ENCODE measurements around the gene KDM7A. TPM values are rescaled to one million over a fixed set of nuclear protein-coding genes. Genes with fewer than 3 reads are reported as not detected.

Gene KDM7A
- polyA plus RNA-seq, 1 donor from 2014 or later, result 8.2 TPM

DNA sequence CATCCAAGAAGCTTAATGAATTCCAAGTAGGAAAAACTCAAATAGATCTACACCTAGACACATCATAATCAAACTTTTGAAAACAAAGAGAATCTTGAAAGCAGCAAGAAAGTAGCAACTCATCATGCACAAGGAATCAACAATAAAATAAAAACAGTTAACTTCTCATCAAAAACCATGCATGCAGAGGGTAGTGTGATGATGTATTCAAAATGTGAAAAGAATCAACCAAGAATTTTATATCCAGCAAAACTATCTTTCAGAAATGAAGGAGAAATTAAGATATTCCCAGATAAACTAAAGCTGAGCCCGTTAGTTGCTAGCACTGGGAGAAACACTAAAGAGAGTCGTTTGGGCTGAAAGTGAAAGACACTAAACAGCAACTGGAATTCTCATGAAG lies 109.7 kb downstream of the KDM7A start:
- no peaks in the 10 kb centered on the region for H4K20me1 ChIP-seq (ENCODE audit: insufficient read depth)
- H2AFZ ChIP-seq (ENCODE audit: low read depth, low read length), result no peak overlapping the region
- H3K4me2 ChIP-seq (ENCODE audit: low read length), result no peak overlapping the region
- no peak overlapping the region for H3K27ac ChIP-seq (ENCODE audit: low read length)
- H3K79me2 ChIP-seq (replicated peaks; ENCODE audit: insufficient read depth, low read length), result no peaks in the 10 kb centered on the region
- no peaks in the 10 kb centered on the region for H3K36me3 ChIP-seq (ENCODE audit: insufficient read depth, low read length)
- no peaks in the 10 kb centered on the region for H3K9me2 ChIP-seq (ENCODE audit: insufficient read depth, low read length)
- no peak overlapping the region for H3K9ac ChIP-seq (ENCODE audit: low read length)
- H3K9me3 ChIP-seq (ENCODE audit: low read length), result peaks cover 4% of the 10 kb centered on the region
- no peaks in the 10 kb centered on the region for H3F3A ChIP-seq (ENCODE audit: insufficient read depth, low read length, poor library complexity, severe bottlenecking)
- no peak for TF ChIP-seq TAF1 (IDR thresholded peaks at IDR 0.05; ENCODE audit: low read depth)
- no peak for TF ChIP-seq EZH2 (IDR thresholded peaks at IDR 0.05; ENCODE audit: borderline replicate concordance, insufficient read depth, low read length, poor library complexity, severe bottlenecking)
- peaks cover 19% of the 10 kb centered on the region for H3K27me3 ChIP-seq (ENCODE audit: insufficient read depth, low read depth, low read length)
- no peak overlapping the region for H3K4me3 ChIP-seq (ENCODE audit: low read length)

DNA sequence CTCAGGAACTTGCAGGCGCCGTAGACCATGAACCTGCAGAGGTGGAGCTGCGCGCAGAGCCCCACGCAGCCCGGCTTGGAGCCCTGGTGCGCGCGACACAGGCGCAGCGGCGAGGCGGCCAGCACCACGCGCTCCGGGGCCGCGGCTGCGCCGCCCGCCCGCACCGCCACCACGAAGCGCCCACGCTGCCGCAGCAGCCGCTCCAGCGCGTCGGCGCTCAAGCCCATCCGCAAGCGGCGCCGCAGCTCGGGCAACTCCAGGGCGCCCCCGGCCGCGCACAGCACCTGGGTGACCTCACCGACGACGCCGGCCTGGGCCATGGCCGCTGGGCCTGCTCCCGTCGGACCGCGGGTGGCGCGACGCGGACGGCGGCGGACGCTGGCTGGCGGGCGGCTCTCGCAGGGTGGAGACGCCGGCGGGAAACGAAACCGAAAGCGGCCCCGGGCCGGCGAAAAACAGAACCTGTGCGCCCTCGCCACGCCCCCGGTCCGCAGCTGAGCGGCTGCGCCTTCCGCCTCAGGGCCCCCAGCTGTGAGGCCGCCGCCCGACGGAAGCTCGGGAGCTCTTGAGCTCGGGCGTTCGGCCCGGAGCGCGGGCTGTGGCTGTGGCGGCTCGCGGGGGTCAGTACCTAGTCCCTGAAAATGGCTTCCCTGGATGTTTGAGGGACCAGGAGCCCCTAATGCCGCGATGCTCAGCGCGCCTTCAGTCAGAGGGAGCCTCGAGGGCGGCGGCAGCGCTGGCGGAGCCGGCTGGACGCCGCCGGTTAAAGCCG lies 114.1 kb downstream of the KDM7A start, which contains the start of gene PARP12:
PARP12 (minus strand) TSS at position 424 of the 772 bp plus-strand sequence; CDS start at position 320, 104 bp downstream.
- Histone ChIP-seq H3K9me3 (ENCODE audit: low read length) (peaks cover 4% of the 10 kb centered on the region), H3K36me3 (ENCODE audit: insufficient read depth, low read length) (no peaks in the 10 kb centered on the region), H3K27ac (ENCODE audit: low read length) (no peak within 1 kb of the TSS), H4K20me1 (ENCODE audit: insufficient read depth) (no peaks in the 10 kb centered on the region), H3F3A (ENCODE audit: insufficient read depth, low read length, poor library complexity, severe bottlenecking) (no peaks in the 10 kb centered on the region), H3K9me2 (ENCODE audit: insufficient read depth, low read length) (no peaks in the 10 kb centered on the region), H3K79me2 (replicated peaks; ENCODE audit: insufficient read depth, low read length) (no peaks in the 10 kb centered on the region), H2AFZ (ENCODE audit: low read depth, low read length) (no peak within 1 kb of the TSS), H3K4me3 (ENCODE audit: low read length) (peak within 1 kb of the TSS; percentile 59), H3K4me2 (ENCODE audit: low read length) (no peak within 1 kb of the TSS), H3K9ac (ENCODE audit: low read length) (no peak within 1 kb of the TSS), H3K27me3 (ENCODE audit: insufficient read depth, low read depth, low read length) (peaks cover 45% of the 10 kb centered on the region)
- no peak for TF ChIP-seq SMC3 (conservative IDR thresholded peaks at IDR 0.05; ENCODE audit: poor library complexity)
- TF ChIP-seq, protein P1, sequence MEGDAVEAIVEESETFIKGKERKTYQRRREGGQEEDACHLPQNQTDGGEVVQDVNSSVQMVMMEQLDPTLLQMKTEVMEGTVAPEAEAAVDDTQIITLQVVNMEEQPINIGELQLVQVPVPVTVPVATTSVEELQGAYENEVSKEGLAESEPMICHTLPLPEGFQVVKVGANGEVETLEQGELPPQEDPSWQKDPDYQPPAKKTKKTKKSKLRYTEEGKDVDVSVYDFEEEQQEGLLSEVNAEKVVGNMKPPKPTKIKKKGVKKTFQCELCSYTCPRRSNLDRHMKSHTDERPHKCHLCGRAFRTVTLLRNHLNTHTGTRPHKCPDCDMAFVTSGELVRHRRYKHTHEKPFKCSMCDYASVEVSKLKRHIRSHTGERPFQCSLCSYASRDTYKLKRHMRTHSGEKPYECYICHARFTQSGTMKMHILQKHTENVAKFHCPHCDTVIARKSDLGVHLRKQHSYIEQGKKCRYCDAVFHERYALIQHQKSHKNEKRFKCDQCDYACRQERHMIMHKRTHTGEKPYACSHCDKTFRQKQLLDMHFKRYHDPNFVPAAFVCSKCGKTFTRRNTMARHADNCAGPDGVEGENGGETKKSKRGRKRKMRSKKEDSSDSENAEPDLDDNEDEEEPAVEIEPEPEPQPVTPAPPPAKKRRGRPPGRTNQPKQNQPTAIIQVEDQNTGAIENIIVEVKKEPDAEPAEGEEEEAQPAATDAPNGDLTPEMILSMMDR (IDR thresholded peaks at IDR 0.05; ENCODE audit: poor library complexity, severe bottlenecking), result peak; percentile 17
- TF ChIP-seq MXI1 (conservative IDR thresholded peaks at IDR 0.05; ENCODE audit: poor library complexity, severe bottlenecking), result peak; percentile 26

DNA sequence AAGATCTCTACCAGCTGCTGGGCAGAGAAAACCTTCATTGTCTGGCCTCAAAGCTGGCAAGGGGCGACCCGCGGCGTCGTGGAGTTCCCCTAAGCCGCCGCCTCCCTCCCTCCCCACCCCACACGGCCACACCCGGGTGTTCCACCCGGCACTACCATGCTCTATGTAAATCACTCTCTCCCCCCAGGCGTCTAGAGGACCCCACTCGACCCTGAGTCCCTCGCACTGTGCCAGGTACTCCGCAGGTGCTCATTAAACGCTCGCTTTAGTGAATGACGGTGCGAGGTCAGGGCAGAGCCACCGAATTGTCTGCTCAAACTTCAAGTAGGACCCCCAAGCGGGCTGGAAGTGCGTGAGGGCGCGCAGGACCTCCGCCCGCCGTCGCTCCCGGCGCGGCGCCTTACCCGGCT lies 114.7 kb downstream of the KDM7A start:
- no peaks in the 10 kb centered on the region for H3K9me2 ChIP-seq (ENCODE audit: insufficient read depth, low read length)
- no peak overlapping the region for H2AFZ ChIP-seq (ENCODE audit: low read depth, low read length)
- H4K20me1 ChIP-seq (ENCODE audit: insufficient read depth), result no peaks in the 10 kb centered on the region
- TF ChIP-seq EZH2 (IDR thresholded peaks at IDR 0.05; ENCODE audit: borderline replicate concordance, insufficient read depth, low read length, poor library complexity, severe bottlenecking), result no peak
- TF ChIP-seq, protein P1 (IDR thresholded peaks at IDR 0.05; ENCODE audit: poor library complexity, severe bottlenecking), result no peak
- TF ChIP-seq RAD21 (conservative IDR thresholded peaks at IDR 0.05), result no peak
- TF ChIP-seq POLR2AphosphoS5 (IDR thresholded peaks at IDR 0.05), result no peak
- TF ChIP-seq, protein P2, sequence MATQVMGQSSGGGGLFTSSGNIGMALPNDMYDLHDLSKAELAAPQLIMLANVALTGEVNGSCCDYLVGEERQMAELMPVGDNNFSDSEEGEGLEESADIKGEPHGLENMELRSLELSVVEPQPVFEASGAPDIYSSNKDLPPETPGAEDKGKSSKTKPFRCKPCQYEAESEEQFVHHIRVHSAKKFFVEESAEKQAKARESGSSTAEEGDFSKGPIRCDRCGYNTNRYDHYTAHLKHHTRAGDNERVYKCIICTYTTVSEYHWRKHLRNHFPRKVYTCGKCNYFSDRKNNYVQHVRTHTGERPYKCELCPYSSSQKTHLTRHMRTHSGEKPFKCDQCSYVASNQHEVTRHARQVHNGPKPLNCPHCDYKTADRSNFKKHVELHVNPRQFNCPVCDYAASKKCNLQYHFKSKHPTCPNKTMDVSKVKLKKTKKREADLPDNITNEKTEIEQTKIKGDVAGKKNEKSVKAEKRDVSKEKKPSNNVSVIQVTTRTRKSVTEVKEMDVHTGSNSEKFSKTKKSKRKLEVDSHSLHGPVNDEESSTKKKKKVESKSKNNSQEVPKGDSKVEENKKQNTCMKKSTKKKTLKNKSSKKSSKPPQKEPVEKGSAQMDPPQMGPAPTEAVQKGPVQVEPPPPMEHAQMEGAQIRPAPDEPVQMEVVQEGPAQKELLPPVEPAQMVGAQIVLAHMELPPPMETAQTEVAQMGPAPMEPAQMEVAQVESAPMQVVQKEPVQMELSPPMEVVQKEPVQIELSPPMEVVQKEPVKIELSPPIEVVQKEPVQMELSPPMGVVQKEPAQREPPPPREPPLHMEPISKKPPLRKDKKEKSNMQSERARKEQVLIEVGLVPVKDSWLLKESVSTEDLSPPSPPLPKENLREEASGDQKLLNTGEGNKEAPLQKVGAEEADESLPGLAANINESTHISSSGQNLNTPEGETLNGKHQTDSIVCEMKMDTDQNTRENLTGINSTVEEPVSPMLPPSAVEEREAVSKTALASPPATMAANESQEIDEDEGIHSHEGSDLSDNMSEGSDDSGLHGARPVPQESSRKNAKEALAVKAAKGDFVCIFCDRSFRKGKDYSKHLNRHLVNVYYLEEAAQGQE (IDR thresholded peaks at IDR 0.05; ENCODE audit: borderline replicate concordance), result no peak
- no peak for TF ChIP-seq EP300 (conservative IDR thresholded peaks at IDR 0.05; ENCODE audit: poor library complexity, severe bottlenecking)
- TF ChIP-seq SMC3 (conservative IDR thresholded peaks at IDR 0.05; ENCODE audit: poor library complexity), result no peak
- TF ChIP-seq MXI1 (conservative IDR thresholded peaks at IDR 0.05; ENCODE audit: poor library complexity, severe bottlenecking), result no peak
- no peak for TF ChIP-seq TAF1 (IDR thresholded peaks at IDR 0.05; ENCODE audit: low read depth)
- H3K27ac ChIP-seq (ENCODE audit: low read length), result no peak overlapping the region
- H3K4me3 ChIP-seq (ENCODE audit: low read length), result peak overlapping the region; percentile 54
- H3K4me2 ChIP-seq (ENCODE audit: low read length), result no peak overlapping the region
- peaks cover 4% of the 10 kb centered on the region for H3K9me3 ChIP-seq (ENCODE audit: low read length)
- H3K36me3 ChIP-seq (ENCODE audit: insufficient read depth, low read length), result no peaks in the 10 kb centered on the region
- H3K9ac ChIP-seq (ENCODE audit: low read length), result no peak overlapping the region
- no peaks in the 10 kb centered on the region for H3K79me2 ChIP-seq (replicated peaks; ENCODE audit: insufficient read depth, low read length)
- peaks cover 45% of the 10 kb centered on the region for H3K27me3 ChIP-seq (ENCODE audit: insufficient read depth, low read depth, low read length)
- no peaks in the 10 kb centered on the region for H3F3A ChIP-seq (ENCODE audit: insufficient read depth, low read length, poor library complexity, severe bottlenecking)

All from neural cell (in vitro differentiated cells).